Stimulated activated CD4-positive, alpha-beta T cell treated with anti-CD3 and anti-CD28 coated beads, Interleukin-1b, Interleukin-23, amount 100 ng/mL, for 48 hours (primary cell): ENCODE results near the gene GALNT9.
"Not testable (repeated sequence)": the region's sequence is repeated elsewhere in the genome, so short reads cannot be mapped to it uniquely, and the experiment has no call there.

Source experiments
- DNase-seq: peaks from one replicate; pipeline ENCODE4 v3.0.0-alpha.2; 2020

The GALNT9 gene

GRCh38 chr12:132228476-132229192, 100.8 kb downstream of the GALNT9 start:
- DNase-seq = no peak

GRCh38 chr12:132227782-132228475, 101.5 kb downstream of the GALNT9 start:
- no peak for DNase-seq

- no peak for DNase-seq
Observed at GRCh38 chr12:132227118-132227517, 102.3 kb downstream of the GALNT9 start.

- no peak for DNase-seq
Observed at GRCh38 chr12:132226604-132227003, 102.8 kb downstream of the GALNT9 start.

DNA sequence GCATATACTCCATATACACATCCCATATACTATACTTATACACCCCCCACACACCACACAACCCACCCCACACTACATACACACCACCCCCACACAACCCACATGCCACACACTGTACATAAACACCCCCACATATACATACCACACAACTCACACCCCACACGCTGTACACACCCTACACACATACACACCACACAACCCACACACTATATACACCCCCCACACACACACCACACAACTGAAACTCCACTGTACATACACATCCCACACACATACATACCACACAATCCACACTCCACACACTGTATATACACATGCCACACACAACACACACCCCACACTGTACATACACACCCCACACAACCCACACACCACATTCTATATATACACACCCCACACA, 104.2 kb downstream of the GALNT9 start:
- DNase-seq = no peak

DNA sequence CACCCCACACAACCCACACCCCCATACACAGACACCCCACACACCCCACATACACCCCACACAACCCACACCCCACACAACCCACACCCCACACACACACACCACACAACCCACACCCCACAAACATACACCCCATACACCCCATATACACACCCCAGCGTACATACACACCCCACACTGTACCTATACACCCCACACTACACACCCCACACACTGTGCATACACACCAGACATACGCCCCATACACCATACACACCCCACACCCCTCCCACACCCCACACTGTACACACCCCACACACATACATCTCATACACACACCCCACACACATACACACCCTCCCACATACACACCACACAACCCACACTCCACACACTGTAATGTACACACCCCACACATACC, 104.9 kb downstream of the GALNT9 start:
- DNase-seq = no peak

DNA sequence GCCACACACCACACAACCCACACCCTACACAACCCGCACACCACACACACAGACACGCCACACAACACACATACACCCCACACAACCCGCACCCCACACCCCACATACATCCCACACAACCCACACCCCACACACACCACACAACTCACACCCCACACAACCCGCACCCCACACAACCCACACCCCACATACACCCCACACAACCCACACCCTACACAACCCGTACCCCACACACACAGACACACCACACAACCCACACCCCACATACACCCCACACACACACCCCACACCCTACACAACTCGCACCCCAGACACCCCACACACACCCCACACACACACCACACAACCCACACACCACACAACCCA, 106.6 kb downstream of the GALNT9 start:
- DNase-seq = no peak

GRCh38 chr12:132222096-132222807, 107.1 kb downstream of the GALNT9 start:
- DNase-seq = peak; percentile 10

- not testable (repeated sequence) for DNase-seq
Observed at GRCh38 chr12:132219761-132220160, 109.6 kb downstream of the GALNT9 start.

DNA sequence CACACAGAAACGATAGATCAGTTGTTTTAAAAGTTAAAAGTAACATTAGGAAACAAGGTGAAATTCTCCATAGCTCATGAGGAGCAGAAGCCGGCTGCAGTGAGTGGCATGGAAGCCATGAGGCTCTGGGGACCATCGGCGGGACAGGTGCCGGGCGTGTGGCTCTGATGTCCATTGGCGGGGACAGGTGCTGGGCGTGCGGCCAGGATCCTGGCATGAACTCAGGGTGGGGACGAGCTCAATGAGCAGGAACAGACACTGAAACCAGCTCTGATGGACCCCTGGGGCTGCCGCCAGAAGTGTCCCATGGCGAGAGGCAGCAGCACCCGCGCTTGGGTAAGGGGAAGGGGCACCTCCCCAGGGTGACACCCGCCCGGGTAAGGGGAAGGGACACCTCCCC, 110.1 kb downstream of the GALNT9 start:
- no peak for DNase-seq

DNA sequence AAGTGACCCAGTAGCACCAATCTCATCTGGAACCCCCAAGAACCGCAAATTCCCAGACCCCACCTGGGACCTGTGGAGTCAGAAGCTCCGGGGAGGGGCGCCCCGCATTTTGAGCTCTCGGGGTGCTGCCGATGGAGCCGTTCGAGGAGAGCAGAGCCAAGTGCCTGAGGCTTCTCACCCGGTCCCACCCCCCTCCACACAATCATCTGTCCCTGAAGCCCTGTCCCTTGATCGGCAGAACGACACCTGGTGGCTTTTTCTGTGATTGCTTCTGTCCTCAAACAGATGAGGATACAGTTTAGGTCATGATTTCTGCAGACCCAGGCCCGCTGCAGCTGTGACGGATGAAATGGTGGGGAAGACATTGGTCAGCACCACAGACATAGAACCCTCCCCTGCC, 110.5 kb downstream of the GALNT9 start:
- no peak for DNase-seq

- no peak for DNase-seq
Observed at GRCh38 chr12:132218527-132218875, 110.9 kb downstream of the GALNT9 start.

DNA sequence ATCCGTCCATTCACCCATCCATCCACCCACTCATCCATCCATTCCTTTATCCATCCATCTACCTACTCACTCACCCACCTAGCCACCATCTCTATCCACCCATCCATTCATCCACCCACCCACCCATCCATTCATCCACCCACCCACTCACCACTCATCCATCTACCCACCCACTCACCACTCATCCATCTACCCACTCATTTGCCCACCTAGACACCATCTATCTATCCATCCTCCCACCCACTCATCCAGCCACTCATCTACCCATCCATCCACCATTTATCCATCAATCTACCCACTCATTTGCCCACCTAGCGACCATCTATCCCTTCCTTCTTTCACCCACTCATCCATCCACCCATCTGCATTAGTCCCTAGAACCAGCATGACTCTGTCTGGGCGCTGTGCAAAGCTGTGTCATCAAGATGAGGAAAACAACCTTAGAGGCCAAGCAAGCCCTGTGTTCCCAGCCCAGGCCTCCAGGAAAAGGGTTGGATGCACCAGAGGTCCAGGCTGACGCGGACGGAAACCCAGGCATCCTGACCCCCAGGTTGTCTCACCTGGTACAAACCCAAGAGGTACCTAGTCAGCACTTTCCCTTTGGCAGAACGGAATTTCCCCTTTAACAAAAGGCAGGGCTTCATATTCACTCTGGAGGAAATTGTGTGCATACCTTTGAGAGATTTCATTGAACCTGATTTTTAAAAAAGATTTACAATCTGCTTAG, 111.4 kb downstream of the GALNT9 start:
- no peak for DNase-seq

- DNase-seq = no peak
Observed at GRCh38 chr12:132217371-132217770, 112.0 kb downstream of the GALNT9 start.

- DNase-seq = no peak
Observed at GRCh38 chr12:132216354-132216987, 112.9 kb downstream of the GALNT9 start.

GRCh38 chr12:132215299-132215989, 113.9 kb downstream of the GALNT9 start:
- no peak for DNase-seq

- no peak for DNase-seq
Observed at GRCh38 chr12:132214891-132215290, 114.5 kb downstream of the GALNT9 start.

GRCh38 chr12:132214161-132214476, 115.3 kb downstream of the GALNT9 start:
- DNase-seq = no peak

GRCh38 chr12:132213359-132214160, 115.8 kb downstream of the GALNT9 start:
- no peak for DNase-seq

GRCh38 chr12:132211816-132212215, 117.6 kb downstream of the GALNT9 start:
- DNase-seq = no peak

GRCh38 chr12:132211326-132211725, 118.1 kb downstream of the GALNT9 start:
- no peak for DNase-seq
